A204.1 (cell line): ENCODE results near the gene IL17RC.
"Not testable (repeated sequence)": the region's sequence is repeated elsewhere in the genome, so short reads cannot be mapped to it uniquely, and the experiment has no call there.

Experiments used
- FAIRE-seq: peaks from 2 replicates; lab custom pipeline; 2012; peaks lifted over from hg19 to GRCh38; lab: Jason Lieb, UNC

The IL17RC gene, protein sequence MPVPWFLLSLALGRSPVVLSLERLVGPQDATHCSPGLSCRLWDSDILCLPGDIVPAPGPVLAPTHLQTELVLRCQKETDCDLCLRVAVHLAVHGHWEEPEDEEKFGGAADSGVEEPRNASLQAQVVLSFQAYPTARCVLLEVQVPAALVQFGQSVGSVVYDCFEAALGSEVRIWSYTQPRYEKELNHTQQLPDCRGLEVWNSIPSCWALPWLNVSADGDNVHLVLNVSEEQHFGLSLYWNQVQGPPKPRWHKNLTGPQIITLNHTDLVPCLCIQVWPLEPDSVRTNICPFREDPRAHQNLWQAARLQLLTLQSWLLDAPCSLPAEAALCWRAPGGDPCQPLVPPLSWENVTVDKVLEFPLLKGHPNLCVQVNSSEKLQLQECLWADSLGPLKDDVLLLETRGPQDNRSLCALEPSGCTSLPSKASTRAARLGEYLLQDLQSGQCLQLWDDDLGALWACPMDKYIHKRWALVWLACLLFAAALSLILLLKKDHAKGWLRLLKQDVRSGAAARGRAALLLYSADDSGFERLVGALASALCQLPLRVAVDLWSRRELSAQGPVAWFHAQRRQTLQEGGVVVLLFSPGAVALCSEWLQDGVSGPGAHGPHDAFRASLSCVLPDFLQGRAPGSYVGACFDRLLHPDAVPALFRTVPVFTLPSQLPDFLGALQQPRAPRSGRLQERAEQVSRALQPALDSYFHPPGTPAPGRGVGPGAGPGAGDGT

DNA sequence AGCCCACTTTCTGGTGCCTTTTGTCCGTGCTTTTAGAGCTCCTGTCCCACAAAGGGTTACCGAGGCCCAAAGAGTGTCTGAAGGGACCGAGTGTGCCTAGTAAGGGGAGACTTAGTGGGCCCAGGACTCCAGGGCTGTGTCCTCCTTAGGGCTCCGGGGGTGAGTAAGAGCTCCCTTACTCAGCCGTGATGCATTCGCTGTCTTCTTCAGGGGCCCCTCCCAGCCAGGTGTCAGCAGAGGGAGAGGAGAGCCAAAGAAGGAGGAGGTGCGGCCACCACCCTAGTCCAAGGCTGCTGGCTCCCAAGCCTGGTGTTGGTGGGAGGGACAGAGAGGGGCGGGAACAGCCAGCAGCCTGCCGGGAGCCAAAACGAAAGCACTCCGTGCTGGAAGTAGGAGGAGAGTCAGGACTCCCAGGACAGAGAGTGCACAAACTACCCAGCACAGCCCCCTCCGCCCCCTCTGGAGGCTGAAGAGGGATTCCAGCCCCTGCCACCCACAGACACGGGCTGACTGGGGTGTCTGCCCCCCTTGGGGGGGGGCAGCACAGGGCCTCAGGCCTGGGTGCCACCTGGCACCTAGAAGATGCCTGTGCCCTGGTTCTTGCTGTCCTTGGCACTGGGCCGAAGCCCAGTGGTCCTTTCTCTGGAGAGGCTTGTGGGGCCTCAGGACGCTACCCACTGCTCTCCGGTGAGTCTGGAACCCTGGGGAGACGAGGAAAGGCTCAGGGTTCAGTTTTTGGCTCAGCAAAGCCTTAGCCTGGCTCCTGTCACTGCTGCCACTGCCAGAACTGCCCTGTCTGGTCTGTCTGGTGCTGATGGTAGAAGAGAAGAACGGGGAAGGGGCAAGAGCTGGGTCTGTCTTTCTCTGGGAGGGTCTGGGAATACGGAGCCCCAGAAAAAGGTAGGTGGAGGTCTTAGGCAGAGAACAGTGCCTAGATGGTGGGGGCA lies at the start of gene IL17RC:
Gene IL17RC (plus strand): TSS at position 365 of the 947 bp plus-strand sequence. CDS start 218 bp downstream, at position 583.
- no peak for FAIRE-seq

DNA sequence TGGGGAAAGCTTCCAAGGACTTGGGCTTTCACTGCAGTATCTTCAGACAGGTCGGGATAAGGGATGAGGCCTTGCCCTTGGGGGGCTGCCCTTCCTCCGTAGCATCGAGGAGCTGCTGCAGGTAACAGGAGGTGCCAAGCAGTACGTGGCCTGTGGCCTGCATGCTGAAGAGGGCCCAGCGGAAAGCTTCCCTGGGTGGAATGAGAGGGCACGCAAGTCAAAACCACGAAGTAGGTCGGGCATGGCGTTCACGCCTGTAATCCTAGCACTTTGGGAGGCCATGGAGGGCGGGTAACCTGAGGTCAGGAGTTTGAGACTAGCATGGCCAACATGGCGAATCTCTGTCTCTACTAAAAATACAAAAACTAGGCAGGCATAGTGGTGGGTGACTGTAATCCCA lies 49.8 kb upstream of the IL17RC start:
- no peak for FAIRE-seq

DNA sequence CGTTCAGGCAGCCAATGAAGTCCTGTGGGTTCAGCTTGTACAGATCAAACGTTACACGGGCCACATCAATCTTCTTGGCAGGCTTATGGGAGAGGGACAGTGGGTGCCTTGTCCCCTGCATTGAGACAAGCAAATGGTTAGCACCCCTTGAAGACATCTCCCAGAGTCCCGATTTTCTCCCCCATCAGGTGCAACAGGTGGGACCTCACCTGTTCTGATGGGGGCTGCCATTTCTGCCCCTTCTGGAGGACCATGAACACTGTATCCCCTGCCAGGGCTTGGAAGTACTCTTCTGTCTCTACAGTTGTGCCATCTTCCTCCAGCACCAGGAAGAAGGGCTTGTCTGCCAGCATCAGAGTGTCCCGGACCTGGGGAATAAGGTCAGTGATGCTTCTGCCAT lies 46.9 kb upstream of the IL17RC start:
- no peak for FAIRE-seq

DNA sequence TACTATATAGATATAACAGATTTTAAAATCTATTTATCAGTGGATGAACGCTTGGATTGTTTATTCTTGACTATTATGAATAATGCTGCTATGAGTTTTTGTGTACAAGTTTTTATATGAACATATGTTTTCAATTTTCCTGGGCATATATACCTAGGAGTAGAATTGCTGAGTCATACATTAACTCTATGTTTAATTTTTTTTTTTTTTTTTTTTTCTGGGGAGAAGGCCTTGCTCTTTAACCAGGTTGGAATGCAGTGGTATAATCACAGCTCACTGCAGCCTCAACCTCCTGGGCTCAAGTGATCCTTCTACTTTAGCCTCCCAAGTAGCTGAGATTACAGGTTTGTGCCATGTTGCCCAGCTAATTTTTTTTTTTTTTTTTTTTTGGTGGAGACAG lies 45.9 kb upstream of the IL17RC start:
- peak; percentile 57 for FAIRE-seq

DNA sequence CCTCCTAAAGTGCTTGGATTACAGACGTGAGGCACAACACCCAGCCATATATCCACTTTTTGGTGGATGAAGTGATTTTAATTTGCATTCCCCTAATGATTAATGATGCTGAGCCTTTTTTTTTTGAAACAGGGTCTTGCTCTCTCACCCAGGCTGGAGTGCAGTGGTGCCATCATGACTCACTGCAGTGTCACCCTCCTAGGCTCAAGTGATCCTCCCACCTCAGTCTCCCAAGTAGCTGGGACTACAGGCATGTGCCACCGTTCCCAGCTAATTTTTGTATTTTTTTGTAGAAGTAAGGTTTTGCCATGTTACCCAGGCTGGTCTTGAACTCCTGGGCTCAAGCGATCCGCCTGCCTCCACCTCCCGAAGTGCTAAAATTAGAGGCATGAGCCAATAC lies 44.8 kb upstream of the IL17RC start:
- FAIRE-seq: not testable (repeated sequence)

DNA sequence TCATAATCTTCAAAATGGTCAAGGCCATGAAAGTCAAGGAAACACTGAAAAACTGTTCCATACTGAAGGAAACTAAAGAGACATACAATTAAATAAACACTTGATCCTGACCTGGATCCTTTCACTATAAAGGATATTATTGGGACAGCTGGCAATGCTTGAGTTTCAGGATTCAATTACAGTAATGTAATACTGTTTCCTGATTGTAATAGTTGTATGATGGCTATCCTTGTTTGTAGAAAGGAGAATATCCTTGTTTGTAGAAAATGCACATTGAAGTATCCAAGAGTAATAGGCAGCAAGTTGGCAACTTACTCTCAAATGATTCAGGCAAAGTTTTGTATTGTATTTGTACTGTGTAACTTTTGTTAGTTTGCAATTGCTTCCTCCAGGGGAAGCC lies 41.5 kb upstream of the IL17RC start:
- FAIRE-seq: no peak

DNA sequence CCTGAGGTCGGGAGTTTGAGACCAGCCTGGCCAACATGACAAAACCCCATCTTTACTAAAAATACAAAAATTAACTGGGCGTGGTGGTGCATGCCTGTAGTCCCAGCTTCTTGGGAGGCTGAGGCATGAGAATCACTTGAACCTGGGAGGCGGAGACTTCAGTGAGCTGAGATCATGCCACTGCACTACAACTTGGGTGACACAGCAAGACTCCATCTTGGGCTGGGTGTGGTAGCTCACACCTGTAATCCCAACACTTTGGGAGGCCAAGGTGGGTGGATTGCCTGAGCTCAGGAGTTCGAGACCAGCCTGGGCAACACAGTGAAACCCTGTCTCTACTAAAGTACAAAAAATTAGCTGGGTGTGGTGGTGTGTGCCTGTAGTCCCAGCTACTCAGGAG lies 40.6 kb upstream of the IL17RC start:
- FAIRE-seq: not testable (repeated sequence)

DNA sequence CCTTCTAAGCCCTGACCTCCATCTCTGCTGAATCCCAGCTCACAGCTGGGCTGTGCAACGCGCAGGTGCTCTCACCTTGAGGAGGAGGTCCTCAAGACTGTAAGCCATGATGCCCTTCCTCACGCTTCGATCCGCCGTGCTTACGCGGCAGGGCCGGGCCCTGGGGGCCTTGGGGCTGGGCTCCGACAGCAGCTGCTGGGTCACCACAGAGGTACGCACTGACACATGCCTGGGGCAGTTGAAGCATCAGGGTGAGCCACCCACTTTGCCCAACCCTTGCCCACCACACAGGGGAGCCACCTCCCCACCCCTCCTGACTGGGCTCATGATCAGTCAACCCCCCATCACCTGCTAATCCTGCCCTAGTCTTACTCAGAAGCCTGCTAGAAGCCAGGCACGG lies 39.9 kb upstream of the IL17RC start:
- FAIRE-seq: no peak

DNA sequence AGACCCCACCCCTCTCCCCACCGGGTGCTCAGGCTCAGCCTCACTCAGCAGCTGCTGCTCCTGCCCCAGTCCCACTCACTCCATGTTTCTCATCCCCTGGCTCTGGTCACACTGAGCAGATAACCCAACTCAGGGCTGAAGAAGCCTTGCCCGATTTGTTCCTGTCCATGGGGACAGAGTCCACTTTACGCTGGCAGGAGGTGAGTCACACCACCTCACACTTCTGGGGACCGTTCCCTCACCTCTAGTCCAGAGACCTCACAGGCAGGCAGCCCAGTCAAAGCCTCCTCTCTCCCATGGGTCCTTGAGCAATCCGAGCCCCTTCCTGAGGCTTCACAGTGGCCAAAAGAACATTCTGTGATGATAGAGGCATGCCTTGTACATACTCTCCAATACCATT lies 38.2 kb upstream of the IL17RC start:
- no peak for FAIRE-seq

DNA sequence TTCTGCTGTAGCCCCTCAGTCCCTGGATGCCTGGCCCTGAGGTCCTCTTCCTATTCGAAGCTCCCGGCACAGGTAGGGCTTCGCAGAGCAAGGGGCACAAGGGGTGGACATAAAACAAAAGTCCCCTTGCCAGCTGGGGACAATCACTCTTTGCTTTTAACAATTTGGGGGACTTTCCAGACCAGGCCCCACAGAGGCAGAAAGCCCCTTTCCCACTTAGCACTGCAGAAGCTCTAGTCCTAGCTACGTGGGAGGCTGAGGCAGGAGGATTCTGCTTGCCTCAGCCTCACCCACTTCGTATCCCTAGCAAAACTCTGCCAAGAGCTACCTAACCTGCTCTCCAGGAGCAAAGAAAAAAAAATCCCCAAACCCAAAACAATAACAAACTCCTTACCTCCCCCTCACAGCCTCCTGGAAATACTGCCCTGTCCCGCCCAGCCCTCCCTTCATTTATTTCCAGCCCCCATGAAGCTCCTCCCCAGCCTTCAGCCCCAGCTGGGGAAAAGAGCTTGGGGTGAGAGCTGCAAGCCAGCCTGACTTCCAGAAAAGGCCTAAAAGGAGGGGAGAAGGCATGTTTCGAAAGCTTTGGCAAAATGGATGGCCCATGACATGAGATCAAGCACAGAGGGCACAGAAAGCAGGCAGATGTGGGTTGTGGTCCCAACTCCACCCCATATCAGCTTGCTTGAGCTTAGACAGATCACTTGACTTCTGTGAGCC lies 36.9 kb upstream of the IL17RC start, which contains the start of gene CIDEC:
Gene CIDEC (minus strand): TSS at position 424 of the 720 bp plus-strand sequence. CDS start 1,767 bp downstream, outside the sequence.
- no peak for FAIRE-seq

DNA sequence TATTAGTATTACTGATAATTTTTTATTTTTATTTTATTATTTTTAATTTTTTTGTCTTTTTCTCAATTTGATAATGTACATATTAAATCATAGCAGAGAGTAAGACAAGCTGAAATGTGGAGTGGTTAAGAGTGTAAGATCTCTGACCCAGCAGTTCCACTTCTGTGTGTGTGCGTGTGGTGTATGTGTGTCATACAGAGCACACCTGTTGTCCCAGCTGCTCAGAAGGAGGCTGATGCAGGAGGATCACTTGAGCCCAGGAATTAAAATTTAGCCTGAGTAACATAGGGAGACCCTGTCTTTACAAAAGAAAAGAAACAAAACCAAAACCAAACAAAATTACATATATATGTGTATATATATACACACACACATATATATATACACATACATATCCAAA lies 35.5 kb upstream of the IL17RC start:
- FAIRE-seq: no peak

DNA sequence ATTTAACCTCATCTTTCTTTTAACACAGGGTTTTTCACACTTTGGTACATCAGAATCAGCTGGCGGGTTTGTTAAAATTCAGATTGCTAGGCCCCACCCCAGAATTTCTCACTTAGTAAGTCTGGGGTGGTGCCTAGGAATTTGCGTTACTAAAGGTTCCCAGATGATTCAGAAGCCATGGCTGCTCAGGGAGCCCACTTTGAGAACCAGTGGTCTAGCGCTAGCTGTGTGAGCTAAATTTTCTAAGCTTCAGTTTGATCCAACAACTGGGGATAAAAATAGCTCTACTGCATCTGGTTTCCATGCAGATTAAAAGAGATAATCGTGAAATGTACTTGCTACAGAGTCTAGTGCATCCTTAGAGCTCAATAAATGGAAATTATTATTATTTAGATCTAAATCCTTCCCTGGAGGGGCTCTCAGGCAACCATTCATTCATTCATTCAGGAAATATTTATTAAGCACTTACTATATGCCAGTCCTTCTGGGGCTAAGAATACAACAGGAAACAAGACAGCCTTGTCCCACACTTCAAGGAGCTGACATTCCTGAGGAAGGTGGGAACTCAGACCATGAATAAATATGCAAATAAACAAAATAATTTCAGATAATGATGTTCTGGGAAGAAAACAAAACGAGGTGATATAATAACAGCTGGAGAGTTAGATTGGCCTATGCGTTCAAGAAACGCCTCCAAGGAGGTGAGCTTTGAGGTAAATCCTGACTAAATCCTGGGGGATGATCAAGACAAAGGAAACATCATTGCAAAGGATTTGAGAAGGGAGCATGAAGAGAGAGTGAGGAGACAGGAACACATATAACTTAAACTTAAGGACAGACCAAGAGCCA lies 33.0 kb upstream of the IL17RC start:
- FAIRE-seq: no peak

DNA sequence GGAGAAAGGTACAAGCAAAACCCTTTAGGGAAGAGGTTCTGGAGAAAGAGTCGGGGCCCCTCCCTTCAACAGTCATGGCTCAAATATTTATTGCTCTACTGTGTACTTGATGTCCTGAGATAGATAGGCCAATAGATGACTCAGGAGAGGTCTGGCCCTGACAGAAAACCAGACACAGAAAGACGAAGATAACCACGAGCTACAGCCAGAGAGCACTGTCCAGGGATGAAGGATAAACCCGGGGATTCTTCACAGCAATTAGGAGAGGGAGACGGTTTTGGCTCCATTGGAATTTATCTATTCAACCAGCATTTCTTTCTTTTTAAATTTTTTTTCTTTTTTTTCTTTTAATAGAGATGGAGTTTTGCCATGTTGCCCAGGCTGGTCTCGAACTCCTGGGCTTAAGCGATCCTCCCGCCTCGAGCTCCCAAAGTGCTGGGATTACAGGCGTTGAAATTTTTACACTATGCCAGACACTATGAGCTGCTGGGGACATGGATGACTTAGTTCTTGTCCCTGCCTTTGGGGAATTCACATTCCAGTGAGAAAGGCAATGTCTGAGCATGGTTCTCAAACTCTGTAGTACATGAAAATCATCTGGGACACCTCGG lies 32.2 kb upstream of the IL17RC start:
- FAIRE-seq: no peak

DNA sequence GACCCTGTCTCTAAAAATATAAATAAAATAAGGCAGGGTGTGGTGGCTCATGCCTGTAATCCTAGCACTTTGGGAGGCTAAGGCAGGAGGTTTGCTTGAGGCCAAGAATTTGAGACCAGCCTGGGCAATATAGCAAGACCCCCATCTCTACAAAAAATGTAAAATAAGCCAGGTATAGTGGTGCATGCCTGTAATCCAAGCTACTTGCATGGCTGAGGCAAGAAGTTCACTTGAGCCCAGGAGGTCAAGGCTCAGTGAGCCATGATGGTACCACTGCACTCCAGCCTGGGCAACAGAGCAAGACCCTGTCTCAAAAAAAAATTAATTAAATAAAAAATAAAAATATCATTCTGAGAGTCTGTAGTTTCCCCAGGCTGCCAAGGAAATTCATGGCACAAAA lies 30.6 kb upstream of the IL17RC start:
- no peak for FAIRE-seq

DNA sequence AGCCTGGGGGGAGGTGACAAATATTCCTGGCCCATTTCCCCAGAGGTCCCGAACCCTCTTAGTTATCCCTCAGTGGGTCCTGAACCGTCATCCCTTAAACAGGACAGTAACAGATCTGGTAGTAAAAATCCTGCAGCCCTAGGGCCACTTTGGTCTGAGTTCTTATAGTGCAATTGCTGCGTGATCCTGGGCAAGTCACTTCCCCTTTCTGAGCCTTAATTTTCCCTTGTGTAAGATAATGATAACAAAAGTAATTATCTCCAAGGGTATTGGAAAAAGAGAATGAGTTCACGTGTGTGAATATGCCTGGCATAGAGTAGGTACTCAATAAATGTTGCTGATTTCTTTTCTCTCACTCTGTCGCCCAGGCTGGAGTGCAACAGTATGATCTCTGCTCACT lies 29.4 kb upstream of the IL17RC start:
- FAIRE-seq: no peak

DNA sequence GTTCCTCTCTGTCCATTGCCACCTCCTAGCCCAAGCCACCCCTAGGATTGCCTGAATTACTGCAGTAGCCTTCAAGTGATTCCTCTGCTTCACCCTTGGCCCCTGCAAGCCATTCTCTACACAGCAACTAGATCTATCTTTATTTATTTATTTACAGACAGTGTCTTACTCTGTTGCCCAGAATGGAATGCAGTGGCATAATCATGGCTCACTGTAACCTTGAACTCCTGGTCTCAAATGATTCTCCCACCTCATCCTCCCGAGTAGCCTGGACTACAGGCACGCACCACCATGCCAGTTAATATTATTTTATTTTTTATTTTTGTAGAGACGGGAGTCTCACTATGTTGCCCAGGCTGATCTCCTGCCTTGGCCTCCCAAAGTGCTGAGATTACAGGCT lies 28.4 kb upstream of the IL17RC start:
- FAIRE-seq: no peak

DNA sequence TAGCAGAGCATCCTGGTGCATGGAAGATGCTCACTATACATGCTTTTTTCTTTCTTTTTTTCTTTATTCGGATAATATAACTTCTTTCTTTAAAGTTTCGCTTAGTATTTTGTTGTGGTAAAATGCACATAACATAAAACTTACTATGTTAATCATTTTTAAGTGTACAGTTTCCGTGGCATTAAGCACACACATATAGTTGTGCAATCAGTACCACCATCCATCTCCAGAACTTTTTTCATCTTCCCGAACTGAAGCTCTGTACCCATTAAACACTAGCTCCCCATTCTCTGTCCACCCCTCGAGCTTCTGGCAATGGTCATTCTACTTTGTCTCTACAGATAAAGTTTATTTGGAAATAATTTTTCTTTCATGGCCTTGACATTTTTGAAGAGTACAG lies 27.5 kb upstream of the IL17RC start:
- no peak for FAIRE-seq

DNA sequence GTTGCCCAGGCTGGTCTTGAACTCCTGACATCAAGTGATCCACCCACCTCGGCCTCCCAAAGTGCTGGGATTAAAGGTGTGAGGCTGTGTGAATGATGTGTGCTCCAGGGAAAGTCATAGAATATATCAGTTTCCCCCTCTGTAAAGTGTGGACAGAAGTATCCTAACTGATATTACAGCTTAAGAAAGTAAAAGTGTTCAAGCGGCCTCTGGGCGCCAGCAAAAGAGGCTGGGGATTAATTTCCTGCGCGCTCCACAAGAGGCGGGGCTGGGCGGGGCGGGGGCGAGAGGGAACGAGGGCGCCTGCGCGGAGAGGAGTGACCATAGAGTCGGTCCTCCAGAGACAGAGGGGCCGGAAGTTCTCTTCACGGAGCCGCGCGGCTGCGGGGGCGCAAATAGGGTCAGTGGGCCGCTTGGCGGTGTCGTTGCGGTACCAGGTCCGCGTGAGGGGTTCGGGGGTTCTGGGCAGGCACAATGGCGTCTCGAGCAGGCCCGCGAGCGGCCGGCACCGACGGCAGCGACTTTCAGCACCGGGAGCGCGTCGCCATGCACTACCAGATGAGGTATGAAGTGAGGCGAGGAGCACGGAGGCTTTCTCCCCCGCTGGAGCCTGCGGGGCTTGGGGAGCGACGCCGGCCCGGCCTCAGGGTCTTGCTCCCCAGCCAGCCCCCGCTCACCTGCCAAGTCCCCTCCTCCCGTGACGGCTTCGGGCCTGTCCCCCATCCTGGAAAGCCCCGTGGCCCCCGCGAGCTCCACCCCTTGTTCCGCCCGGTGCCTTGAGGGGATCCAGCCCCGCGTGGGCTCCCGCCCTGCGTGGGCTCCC lies 26.4 kb upstream of the IL17RC start, which contains the start of gene JAGN1:
Gene JAGN1 (plus strand): TSS at position 362 of the 823 bp plus-strand sequence. CDS start 113 bp downstream, at position 475.
- FAIRE-seq: no peak

DNA sequence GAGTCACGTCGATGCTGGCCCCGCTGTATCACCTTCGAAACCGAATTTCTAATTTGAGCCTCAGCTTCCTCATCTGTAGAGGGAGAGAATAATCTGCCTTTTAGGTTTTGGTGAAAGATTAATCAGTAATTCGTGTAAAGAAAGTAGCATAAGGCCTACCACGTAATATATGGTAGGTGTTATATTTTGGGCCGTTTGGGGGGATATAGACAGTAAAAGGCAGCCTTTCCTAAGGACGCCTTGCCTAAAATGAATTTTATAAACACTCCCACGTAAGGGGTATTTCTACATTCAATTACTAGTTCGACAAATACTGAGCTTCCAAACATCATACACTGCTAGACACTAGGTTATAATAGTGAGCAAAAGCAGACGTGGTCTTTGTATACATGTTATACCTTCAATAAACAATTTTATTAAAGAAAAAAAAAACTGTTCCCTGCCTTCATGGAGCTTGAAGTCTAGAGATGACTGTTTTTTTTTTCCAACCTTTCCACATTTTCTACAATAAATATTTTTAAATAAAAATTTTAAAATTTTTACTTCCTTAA lies 25.8 kb upstream of the IL17RC start:
- FAIRE-seq: no peak
